Fibroblast of mammary gland (primary cell): ENCODE results near the gene FAT1.

Experiments
- DNase-seq: peaks from one replicate; pipeline ENCODE4 v3.0.0-alpha.2; 2010; ENCODE audit warnings: low read depth
- H3K4me3 ChIP-seq: 2 replicates; pipeline ENCODE4 v1.5.1; 2011; ENCODE audit warnings: low read depth, mild to moderate bottlenecking, low read length, moderate library complexity; ENCODE audit not compliant: control insufficient read depth
- TF ChIP-seq, protein P1 (sequence below): conservative IDR thresholded peaks from 2 replicates; pipeline ENCODE4 v1.5.1; 2011; ENCODE audit warnings: low read depth, low read length, inconsistent platforms; ENCODE audit not compliant: control insufficient read depth, insufficient read depth

The FAT1 gene

DNA sequence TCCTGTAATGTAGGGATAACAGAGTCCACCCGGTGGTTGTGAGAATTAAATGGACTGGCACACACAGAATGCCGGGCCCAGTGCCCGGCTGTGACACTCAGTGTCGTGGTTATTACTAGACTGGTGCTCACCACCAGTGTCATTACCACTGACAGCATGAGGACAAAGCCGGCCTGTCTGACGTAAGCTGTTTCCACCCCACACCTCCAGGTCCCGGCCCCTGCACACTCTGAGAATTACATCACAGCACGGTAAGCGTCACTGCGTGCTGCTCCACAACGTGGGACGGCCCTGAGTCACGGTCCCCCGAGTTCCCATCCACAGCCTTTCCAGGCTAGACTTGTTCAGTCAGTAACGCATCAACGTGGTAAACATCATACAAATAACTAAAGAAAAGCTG is 22.9 kb downstream of the FAT1 start:
- TF ChIP-seq, protein P1, sequence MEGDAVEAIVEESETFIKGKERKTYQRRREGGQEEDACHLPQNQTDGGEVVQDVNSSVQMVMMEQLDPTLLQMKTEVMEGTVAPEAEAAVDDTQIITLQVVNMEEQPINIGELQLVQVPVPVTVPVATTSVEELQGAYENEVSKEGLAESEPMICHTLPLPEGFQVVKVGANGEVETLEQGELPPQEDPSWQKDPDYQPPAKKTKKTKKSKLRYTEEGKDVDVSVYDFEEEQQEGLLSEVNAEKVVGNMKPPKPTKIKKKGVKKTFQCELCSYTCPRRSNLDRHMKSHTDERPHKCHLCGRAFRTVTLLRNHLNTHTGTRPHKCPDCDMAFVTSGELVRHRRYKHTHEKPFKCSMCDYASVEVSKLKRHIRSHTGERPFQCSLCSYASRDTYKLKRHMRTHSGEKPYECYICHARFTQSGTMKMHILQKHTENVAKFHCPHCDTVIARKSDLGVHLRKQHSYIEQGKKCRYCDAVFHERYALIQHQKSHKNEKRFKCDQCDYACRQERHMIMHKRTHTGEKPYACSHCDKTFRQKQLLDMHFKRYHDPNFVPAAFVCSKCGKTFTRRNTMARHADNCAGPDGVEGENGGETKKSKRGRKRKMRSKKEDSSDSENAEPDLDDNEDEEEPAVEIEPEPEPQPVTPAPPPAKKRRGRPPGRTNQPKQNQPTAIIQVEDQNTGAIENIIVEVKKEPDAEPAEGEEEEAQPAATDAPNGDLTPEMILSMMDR: no peak
- no peak overlapping the region for H3K4me3 ChIP-seq
- peak; percentile 90 for DNase-seq

DNA sequence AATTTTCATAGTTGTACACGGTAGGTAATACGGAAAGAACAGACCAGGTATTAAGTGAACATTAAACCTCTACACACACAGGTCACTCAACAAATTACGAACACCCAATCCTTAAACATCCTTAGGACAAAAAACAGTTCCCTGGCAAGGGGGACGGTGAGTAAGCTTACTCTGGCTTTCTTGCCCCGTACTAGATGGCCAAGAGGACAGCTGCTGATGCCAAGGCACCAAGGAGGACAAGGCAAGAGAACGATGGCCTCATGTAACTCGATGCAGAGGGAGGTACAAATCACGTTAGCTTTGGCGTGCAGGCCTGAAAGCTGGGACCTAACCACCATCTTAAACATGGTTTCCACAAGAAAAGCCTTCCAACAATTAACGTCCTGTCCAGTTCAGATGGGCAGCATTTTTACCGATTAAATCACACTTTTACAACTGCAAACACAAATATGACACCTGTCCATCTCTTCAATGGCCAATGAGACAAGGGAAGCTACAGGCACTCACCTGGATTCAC is 23.7 kb downstream of the FAT1 start:
- no peak for DNase-seq
- TF ChIP-seq, protein P1: no peak
- no peak overlapping the region for H3K4me3 ChIP-seq

DNA sequence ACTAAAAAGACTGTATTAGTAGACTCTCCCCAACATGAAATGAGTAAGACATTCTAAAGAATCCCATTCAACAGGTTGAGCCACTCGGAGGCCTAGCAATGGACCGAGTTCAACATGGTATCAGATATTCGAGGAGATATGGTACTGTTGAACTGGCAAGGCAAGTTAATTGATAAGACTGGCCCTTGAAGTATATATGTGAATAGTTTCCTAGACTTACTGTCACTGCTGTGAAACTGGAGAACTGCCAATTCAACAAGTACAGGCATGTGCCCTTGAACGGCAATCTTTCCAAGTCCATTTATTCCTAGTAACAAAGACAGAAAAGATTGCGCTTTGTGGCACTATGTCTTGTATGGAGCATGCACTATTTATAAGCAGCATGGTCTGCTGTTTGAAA is 24.4 kb downstream of the FAT1 start:
- H3K4me3 ChIP-seq: no peak overlapping the region
- no peak for DNase-seq
- TF ChIP-seq, protein P1: no peak

DNA sequence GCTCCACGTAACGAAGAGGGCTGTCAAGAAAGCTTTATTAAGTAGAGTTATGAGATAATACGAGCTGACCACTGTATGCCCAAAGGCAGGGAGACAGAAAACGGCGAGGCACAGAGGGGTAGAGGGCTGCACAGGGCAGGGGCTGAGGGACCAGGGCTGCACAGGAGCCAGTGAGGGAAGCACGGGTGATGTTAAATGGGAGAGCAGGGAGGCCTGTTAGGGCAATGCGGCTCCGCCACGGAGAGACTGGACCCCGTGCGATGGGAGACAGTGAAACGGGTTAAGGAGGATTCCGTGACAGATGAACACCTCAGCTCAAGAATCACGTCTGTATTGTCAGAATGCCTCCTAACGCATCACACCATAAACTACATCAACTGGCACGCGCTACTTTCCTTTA is 25.1 kb downstream of the FAT1 start:
- no peak for DNase-seq
- no peak overlapping the region for H3K4me3 ChIP-seq
- TF ChIP-seq, protein P1: no peak

DNA sequence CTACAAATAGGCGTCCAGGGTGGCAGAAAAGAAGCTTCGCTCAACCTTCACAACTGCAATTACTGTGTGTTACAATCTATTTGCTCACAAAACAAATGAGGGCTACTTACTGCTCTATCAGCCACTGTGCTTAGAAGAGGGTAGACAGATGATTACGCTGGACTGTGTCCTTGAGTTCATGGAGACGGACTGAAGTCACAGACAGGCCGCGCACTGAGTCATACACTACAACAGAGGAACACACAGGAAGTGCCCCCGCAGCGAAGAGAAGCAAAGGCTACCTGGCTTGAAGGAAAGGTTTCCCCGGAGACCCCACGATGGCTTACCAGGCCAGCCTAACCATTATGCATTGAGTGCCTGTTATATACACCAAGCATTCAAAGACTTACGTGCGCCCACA is 25.6 kb downstream of the FAT1 start:
- H3K4me3 ChIP-seq: no peak overlapping the region
- TF ChIP-seq, protein P1: no peak
- no peak for DNase-seq

DNA sequence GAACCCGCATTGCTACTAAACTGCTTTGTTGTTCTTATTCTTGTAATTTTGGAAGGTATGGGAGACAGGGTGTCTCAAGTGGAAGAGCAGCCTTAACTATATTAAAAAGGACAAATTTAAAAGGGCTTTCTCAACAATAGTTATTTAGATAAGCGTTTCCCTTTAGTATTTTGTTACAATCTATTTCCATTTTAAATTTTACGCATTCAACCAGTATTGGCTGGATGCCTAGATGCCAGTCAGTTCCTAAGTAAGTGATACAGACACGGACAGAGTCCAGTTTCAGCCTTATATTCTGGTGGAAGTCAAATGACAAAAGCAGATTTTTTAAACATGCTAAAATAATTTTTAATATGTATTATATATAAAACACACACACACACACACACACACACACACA is 28.3 kb downstream of the FAT1 start:
- no peak overlapping the region for H3K4me3 ChIP-seq
- DNase-seq: no peak
- TF ChIP-seq, protein P1: no peak

DNA sequence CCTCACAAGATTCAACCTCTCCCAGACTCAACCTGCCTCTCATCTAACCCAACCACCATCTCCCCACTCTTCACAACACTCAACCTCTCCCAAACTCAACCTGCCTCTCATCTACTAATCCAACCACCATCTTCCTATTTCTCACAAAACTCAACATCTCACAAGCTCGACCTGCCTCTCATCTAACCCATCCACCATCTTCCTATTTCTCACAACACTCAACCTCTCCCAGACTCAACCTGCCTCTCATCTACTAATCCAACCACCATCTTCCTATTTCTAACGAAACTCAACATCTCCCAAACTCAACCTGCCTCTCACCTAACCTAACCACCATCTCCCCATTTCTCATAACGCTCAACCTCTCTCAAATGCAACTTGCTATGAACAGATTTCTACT is 29.8 kb downstream of the FAT1 start:
- TF ChIP-seq, protein P1: no peak
- no peak overlapping the region for H3K4me3 ChIP-seq
- no peak for DNase-seq
